ENCODE data around the gene DAGLB. TPM values are rescaled to one million over a fixed set of nuclear protein-coding genes. Genes with fewer than 3 reads are reported as not detected.
"Not testable (repeated sequence)": the region's sequence is repeated elsewhere in the genome, so short reads cannot be mapped to it uniquely, and the experiment has no call there.

The DAGLB gene
- total RNA-seq, 1 experiment from 2014 or later = 33.6 TPM

DNA sequence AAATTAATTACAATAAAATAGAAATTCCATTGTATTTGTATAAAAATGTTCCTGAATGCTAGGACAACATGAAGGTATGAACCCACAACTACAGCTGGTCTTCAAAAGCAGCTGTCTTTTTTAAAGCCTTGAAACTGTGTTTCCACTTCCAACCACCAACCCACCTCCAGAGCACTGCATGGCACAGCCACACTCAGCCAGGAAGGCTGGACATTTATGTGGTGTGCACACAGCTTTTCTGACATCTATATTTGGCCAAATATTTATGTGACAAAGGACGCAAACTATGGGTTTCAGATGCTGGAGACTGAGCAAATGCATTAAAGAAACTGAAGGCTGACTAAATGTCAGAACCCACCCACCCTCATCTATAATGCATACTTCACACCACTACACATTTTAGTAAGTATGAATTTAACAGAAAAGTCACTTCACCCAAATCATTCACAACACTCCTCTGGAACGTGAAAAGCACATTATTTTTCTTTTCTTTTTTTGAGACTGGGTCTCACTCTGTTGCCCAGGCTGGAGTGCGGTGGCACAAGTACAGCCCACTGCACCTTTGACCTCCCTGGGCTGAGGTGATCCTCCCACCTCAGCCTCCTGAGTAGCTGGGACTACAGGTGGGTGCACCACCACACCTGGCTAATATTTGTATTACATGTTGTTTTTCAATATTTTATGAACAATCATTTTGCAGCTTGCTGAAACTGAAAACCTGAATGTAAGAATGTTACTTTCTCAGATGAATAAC is 27.9 kb upstream of the DAGLB start:
- POLR2A ChIA-PET = no interaction called here
- TF ChIP-seq ZNF121 (CRISPR knock-in tag; IDR thresholded peaks at IDR 0.05) = peak; percentile 56; the same call in 1 of the 2 replicates
- TF ChIP-seq MAX (CRISPR knock-in tag; IDR thresholded peaks at IDR 0.05) = no peak
- no peak for TF ChIP-seq JAZF1 (CRISPR knock-in tag; IDR thresholded peaks at IDR 0.05)

DNA sequence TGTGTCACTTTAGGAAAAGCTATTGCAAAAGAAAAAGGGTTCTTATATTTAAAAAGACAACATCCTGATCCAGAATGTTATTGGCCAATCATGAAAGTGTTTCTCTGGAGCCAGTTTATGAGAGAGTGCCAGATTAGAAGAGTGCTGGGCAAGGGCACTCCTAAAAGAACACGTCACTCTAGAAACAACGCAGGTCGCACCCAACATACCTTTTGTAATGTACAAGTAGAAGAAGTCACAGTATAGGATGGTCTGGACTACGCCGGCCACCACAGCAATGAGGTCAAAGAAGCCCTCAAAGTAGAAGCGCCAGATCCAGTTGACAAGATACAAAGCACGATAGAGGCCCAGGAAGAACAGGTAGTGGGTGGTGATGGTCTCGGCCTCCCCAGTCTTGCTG is 18.1 kb upstream of the DAGLB start:
- ChIA-PET CTCF (no interaction called here), POLR2A (no interaction called here)

More for the DNA sequence above, 27.9 kb upstream of the DAGLB start:
- Mint-ChIP-seq H3K9me3 (no peaks in the 10 kb centered on the region), H3K27ac (no peak overlapping the region), H3K4me1 (peaks cover 21% of the 10 kb centered on the region), H3K4me3 (no peak overlapping the region), H3K36me3 (peaks cover 22% of the 10 kb centered on the region), H3K27me3 (ENCODE audit: low read depth) (no peaks in the 10 kb centered on the region)
- CTCF ChIA-PET = no interaction called here
- ATAC-seq (no peak), DNase-seq (ENCODE audit: low spot score) (no peak)

GRCh38 chr7:6463609-6464008 is 15.9 kb upstream of the DAGLB start:
- Mint-ChIP-seq H3K36me3 (peaks cover 60% of the 10 kb centered on the region), H3K9me3 (peaks cover 24% of the 10 kb centered on the region)
- H3K4me1 Mint-ChIP-seq; H3K27me3 Mint-ChIP-seq (ENCODE audit: low read depth); H3K27ac Mint-ChIP-seq; ATAC-seq; POLR2A ChIA-PET; DNase-seq (ENCODE audit: low spot score); H3K4me3 Mint-ChIP-seq: not testable (repeated sequence)
- CTCF ChIA-PET = interaction anchor here (0.6 kb wide), 1 partner anchor 133 kb away, joined by 4 read pairs; no protein-coding TSS in a partner anchor

More for the DNA sequence above, 18.1 kb upstream of the DAGLB start:
- ATAC-seq = no peak
- TF ChIP-seq E2F4 (CRISPR knock-in tag; IDR thresholded peaks at IDR 0.05; ENCODE audit: borderline replicate concordance, low read depth) (no peak), ZNF416 (CRISPR knock-in tag; IDR thresholded peaks at IDR 0.05) (no peak), ZNF423 (CRISPR knock-in tag; IDR thresholded peaks at IDR 0.05) (no peak), MYBL2 (CRISPR knock-in tag; IDR thresholded peaks at IDR 0.05) (no peak), NFYB (CRISPR knock-in tag; conservative IDR thresholded peaks at IDR 0.05; ENCODE audit: low read depth) (no peak), TEAD4 (CRISPR knock-in tag; IDR thresholded peaks at IDR 0.05) (no peak), ZNF425 (CRISPR knock-in tag; conservative IDR thresholded peaks at IDR 0.05) (no peak), ESRRA (CRISPR knock-in tag; IDR thresholded peaks at IDR 0.05; ENCODE audit: borderline replicate concordance) (no peak), NR1H2 (CRISPR knock-in tag; IDR thresholded peaks at IDR 0.05) (no peak), MAX (CRISPR knock-in tag; IDR thresholded peaks at IDR 0.05) (no peak)
- Mint-ChIP-seq H3K27ac (no peak overlapping the region), H3K4me1 (no peaks in the 10 kb centered on the region), H3K36me3 (peaks cover 77% of the 10 kb centered on the region), H3K27me3 (ENCODE audit: low read depth) (no peaks in the 10 kb centered on the region), H3K9me3 (peaks cover 24% of the 10 kb centered on the region), H3K4me3 (no peak overlapping the region)
- DNase-seq (ENCODE audit: low spot score) = no peak

DNA sequence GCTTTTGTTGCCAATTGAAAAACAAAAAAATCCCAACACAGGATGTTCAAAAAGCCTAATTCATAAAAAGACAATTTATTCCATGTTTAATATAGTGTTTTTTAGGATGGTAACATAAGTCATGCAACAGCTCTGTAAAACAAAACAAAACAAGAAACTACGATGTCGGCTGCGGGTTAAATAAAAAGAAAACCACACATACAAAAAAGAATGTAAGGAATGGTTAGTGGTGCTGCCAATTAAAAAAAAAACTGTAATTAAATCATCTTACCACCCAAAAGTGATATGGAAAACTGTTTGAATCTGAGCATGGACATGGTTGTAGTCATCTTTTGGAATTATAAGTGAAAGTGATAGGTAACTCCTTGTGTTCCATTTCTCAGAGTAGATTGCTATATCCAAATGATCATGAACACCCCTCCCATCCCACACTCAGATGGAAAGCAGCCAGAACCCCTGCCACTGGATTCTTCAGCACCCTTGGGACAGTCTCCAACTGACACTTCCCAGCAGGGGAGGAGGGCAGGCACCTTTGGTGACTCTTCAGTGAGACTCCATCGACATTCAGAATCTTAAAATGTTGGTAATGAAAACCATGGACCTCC is 14.3 kb upstream of the DAGLB start:
- ChIA-PET CTCF (no interaction called here), POLR2A (no interaction called here)
- DNase-seq (ENCODE audit: low spot score) (no peak), ATAC-seq (no peak)
- H3K9me3 Mint-ChIP-seq = peaks cover 18% of the 10 kb centered on the region
- no peaks in the 10 kb centered on the region for H3K4me1 Mint-ChIP-seq
- no peaks in the 10 kb centered on the region for H3K27me3 Mint-ChIP-seq (ENCODE audit: low read depth)
- H3K27ac Mint-ChIP-seq = no peak overlapping the region
- peaks cover 44% of the 10 kb centered on the region for H3K36me3 Mint-ChIP-seq
- no peak overlapping the region for H3K4me3 Mint-ChIP-seq
- TF ChIP-seq ELF4 (CRISPR knock-in tag; IDR thresholded peaks at IDR 0.05; ENCODE audit: low read depth) (no peak), FOXP1 (CRISPR knock-in tag; IDR thresholded peaks at IDR 0.05; ENCODE audit: borderline replicate concordance) (no peak), USF1 (CRISPR knock-in tag; IDR thresholded peaks at IDR 0.05) (no peak), TCF7 (CRISPR knock-in tag; IDR thresholded peaks at IDR 0.05; ENCODE audit: low read depth) (no peak), NFE2L1 (CRISPR knock-in tag; IDR thresholded peaks at IDR 0.05) (no peak), SOX15 (CRISPR knock-in tag; IDR thresholded peaks at IDR 0.05) (no peak), IRF1 (CRISPR knock-in tag; IDR thresholded peaks at IDR 0.05) (no peak), ZNF317 (CRISPR knock-in tag; IDR thresholded peaks at IDR 0.05; ENCODE audit: borderline replicate concordance, low read depth) (no peak), RORB (CRISPR knock-in tag; IDR thresholded peaks at IDR 0.05) (no peak)
- TF ChIP-seq, protein P1, sequence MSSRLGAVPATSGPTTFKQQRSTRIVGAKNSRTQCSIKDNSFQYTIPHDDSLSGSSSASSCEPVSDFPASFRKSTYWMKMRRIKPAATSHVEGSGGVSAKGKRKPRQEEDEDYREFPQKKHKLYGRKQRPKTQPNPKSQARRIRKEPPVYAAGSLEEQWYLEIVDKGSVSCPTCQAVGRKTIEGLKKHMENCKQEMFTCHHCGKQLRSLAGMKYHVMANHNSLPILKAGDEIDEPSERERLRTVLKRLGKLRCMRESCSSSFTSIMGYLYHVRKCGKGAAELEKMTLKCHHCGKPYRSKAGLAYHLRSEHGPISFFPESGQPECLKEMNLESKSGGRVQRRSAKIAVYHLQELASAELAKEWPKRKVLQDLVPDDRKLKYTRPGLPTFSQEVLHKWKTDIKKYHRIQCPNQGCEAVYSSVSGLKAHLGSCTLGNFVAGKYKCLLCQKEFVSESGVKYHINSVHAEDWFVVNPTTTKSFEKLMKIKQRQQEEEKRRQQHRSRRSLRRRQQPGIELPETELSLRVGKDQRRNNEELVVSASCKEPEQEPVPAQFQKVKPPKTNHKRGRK (CRISPR knock-in tag; IDR thresholded peaks at IDR 0.05; ENCODE audit: borderline replicate concordance) = no peak
